IPS-20b (cell line): Measurements from ENCODE around the gene SLC5A12.

Experiments
- H3K27ac ChIP-seq: one replicate; pipeline ENCODE4 v1.5.1; 2013; ENCODE audit warnings: low read length
- H3K27me3 ChIP-seq: 2 replicates; pipeline ENCODE4 v1.6.1; 2013; ENCODE audit warnings: mild to moderate bottlenecking, low read length, inconsistent platforms; ENCODE audit not compliant: insufficient read depth
- H3K36me3 ChIP-seq: 2 replicates; pipeline ENCODE4 v1.6.1; 2013; ENCODE audit warnings: low read depth, mild to moderate bottlenecking, inconsistent platforms, low read length, moderate library complexity; ENCODE audit not compliant: insufficient read depth
- H3K4me1 ChIP-seq: 2 replicates; pipeline ENCODE4 v1.6.1; 2013; ENCODE audit warnings: mild to moderate bottlenecking, control low read depth, inconsistent platforms, low read length, moderate library complexity; ENCODE audit not compliant: insufficient read depth
- H3K4me3 ChIP-seq: 2 replicates; pipeline ENCODE4 v1.5.1; 2013; ENCODE audit warnings: mild to moderate bottlenecking, low read length, inconsistent platforms
- H3K9ac ChIP-seq: 2 replicates; pipeline ENCODE4 v1.6.1; 2013; ENCODE audit warnings: low read depth, mild to moderate bottlenecking, inconsistent platforms, low read length, moderate library complexity
- H3K9me3 ChIP-seq: 2 replicates; pipeline ENCODE4 v1.6.1; 2013; ENCODE audit warnings: mild to moderate bottlenecking, low read depth, low read length, inconsistent platforms; ENCODE audit not compliant: insufficient read depth

Gene SLC5A12, protein sequence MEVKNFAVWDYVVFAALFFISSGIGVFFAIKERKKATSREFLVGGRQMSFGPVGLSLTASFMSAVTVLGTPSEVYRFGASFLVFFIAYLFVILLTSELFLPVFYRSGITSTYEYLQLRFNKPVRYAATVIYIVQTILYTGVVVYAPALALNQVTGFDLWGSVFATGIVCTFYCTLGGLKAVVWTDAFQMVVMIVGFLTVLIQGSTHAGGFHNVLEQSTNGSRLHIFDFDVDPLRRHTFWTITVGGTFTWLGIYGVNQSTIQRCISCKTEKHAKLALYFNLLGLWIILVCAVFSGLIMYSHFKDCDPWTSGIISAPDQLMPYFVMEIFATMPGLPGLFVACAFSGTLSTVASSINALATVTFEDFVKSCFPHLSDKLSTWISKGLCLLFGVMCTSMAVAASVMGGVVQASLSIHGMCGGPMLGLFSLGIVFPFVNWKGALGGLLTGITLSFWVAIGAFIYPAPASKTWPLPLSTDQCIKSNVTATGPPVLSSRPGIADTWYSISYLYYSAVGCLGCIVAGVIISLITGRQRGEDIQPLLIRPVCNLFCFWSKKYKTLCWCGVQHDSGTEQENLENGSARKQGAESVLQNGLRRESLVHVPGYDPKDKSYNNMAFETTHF

DNA sequence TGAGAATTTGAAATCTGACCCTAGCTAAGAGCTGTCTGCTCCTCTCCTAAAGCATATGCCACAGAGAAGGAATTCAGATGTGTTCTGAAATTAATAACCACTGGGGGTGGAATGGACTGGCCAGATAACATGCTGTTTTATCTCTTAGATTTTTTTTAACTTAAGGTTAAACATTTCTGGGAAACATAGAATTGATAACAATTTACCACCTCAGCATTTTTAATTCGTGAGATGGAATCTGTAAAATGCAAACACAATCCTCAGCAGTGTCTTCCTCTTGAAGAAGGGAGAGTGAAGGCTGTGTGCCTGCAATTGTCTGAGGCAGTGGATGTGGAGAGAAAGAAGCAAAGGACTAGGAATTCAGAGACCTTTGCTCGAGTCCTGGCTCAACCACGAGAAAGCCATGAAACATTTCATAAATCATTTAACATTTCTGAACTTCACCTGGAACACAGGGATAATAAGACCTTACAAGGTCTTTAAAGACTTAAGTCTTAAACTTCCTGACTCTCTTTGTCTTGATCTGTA lies at the start of gene SLC5A12:
SLC5A12 (minus strand) TSS at position 113 of the 528 bp plus-strand sequence. CDS start 346 bp downstream, outside the sequence.
- no peak within 1 kb of the TSS for H3K4me3 ChIP-seq
- no peaks in the 10 kb centered on the region for H3K27me3 ChIP-seq
- no peak within 1 kb of the TSS for H3K27ac ChIP-seq
- H3K4me1 ChIP-seq, result no peaks in the 10 kb centered on the region
- H3K9ac ChIP-seq, result no peak within 1 kb of the TSS
- H3K9me3 ChIP-seq, result no peaks in the 10 kb centered on the region
- no peaks in the 10 kb centered on the region for H3K36me3 ChIP-seq

DNA sequence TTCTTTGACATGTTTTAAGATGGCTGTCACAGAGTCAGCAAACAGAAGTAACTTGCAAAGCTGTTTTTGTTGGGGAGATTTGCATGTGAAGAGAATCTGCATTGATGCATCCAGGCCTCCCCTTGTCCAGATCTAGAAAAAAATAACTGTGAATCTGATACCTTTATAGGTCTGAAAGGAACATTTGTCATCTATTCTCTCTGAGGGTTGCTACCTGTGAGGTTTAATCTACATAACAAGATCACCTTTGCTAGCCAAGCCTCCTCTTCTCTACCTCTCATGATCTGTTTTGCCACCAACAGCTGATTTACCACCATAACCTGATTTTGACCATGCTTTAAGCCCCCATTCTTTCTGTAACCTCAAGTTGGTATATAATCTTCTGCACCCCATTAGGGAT lies 47.2 kb upstream of the SLC5A12 start:
- H3K4me1 ChIP-seq, result peaks cover 5% of the 10 kb centered on the region; the same call in 1 of the 2 replicates
- H3K9ac ChIP-seq, result no peak overlapping the region
- H3K4me3 ChIP-seq, result 0 out of 2 replicates have a peak overlapping the region, but pooled peaks have one; percentile 8
- H3K27ac ChIP-seq, result no peak overlapping the region
- H3K9me3 ChIP-seq, result no peaks in the 10 kb centered on the region
- no peaks in the 10 kb centered on the region for H3K36me3 ChIP-seq
- H3K27me3 ChIP-seq, result no peaks in the 10 kb centered on the region

DNA sequence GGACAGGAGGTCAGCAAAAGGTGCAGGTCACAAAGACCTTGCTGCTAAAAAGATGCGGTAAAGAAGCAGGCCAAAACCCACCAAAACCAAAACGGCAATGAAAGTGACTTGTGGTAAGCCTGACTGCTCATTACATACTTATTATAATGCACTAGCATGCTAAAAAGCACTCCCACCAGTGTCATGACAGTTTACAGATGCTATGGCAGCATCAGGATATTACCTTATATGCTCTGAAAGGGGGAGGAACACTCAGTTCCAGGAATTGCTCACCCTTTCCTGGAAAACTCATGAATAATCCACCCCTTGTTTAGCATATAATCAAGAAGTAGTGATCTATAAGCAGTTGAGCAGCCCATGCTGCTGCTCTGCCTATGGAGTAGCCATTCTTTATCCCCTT lies 45.2 kb upstream of the SLC5A12 start:
- H3K4me3 ChIP-seq, result no peak overlapping the region
- H3K4me1 ChIP-seq, result peaks cover 5% of the 10 kb centered on the region; the same call in 1 of the 2 replicates
- H3K27ac ChIP-seq, result no peak overlapping the region
- H3K27me3 ChIP-seq, result no peaks in the 10 kb centered on the region
- H3K9ac ChIP-seq, result no peak overlapping the region
- no peaks in the 10 kb centered on the region for H3K9me3 ChIP-seq
- no peaks in the 10 kb centered on the region for H3K36me3 ChIP-seq

DNA sequence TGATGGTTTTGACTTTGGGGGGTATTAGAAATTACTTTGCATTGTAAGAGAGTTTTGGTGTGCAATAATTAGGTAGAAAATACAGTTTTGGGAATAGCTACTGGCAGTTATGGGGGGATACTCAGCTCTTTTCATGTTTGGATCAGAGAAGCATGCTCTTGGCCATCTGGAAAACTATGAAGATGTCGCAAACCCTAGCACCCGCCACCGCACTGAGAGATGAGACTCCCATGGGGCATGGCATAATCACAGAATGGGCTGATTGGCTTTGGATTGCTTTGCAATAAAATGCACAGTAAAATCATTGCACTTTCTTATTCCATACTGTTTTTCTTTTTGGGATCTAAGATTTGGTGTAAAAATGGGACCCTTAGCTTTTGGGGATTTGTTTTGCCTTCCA lies 43.5 kb upstream of the SLC5A12 start:
- Histone ChIP-seq H3K27ac (no peak overlapping the region), H3K27me3 (no peaks in the 10 kb centered on the region), H3K9ac (no peak overlapping the region), H3K4me3 (no peak overlapping the region), H3K4me1 (peaks cover 8% of the 10 kb centered on the region; the same call in 1 of the 2 replicates), H3K9me3 (no peaks in the 10 kb centered on the region), H3K36me3 (no peaks in the 10 kb centered on the region)

DNA sequence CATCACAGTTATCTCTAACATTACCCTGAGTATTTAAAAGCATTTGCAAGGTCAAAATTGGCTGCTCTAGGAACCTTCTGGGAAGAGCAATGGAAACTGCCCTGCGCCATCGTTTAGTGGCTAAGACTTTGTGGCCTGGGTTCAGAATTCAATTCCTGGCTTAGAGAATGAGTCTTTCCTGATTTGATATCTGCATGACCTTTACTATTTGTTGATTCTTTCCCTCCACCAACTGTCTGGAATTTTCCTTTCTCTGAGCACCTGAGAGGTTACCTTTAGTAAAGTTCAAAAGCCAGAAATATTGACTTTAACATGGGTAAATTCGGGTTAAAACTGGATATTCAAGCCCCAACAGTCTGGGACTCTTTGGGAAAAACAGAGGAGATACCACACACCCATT lies 43.0 kb upstream of the SLC5A12 start:
- Histone ChIP-seq H3K4me1 (peaks cover 8% of the 10 kb centered on the region; the same call in 1 of the 2 replicates), H3K27me3 (no peaks in the 10 kb centered on the region), H3K27ac (no peak overlapping the region), H3K9me3 (no peaks in the 10 kb centered on the region), H3K36me3 (no peaks in the 10 kb centered on the region), H3K9ac (no peak overlapping the region), H3K4me3 (no peak overlapping the region)

DNA sequence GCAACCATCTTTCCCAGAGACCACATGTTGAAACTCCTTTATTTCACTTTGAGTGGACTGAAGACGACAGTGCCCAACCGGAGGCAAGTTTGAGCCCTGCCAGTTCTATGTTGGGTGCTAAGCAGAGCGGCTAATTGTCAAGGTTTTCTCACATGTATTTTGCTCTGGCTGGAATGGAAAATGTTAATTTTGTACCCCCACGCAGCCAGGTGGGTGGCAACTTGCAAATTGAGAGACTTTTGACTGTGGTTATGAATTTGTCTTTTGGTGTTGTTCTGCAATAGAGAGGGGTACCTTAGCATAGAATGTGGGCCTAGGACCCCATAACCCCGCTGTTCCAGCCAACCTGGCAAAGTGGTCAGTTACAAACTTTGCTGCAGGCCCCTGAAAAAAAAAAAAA lies 42.5 kb upstream of the SLC5A12 start:
- H3K4me1 ChIP-seq, result peaks cover 7% of the 10 kb centered on the region; the same call in 1 of the 2 replicates
- no peaks in the 10 kb centered on the region for H3K27me3 ChIP-seq
- no peak overlapping the region for H3K9ac ChIP-seq
- H3K36me3 ChIP-seq, result no peaks in the 10 kb centered on the region
- no peak overlapping the region for H3K4me3 ChIP-seq
- H3K9me3 ChIP-seq, result no peaks in the 10 kb centered on the region
- no peak overlapping the region for H3K27ac ChIP-seq

DNA sequence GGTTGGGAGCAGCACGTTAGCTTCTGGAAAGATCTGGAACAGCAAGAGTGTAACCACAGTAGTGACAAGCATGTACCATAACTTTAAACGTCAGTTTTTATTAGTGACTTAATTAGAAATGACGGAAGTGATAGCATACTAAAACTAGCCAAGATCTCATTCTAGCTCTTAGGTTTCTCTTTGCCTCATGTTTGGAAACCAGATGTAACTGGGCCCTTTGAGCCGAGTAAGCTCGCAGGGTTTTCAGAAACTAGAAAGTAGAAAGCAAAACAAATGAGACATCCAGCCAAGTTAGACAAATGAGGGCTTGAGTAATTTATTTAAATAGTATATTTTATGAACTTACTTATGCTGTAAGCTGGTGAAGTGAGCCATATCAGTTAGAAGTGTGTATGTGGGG lies 40.2 kb upstream of the SLC5A12 start:
- Histone ChIP-seq H3K4me3 (no peak overlapping the region), H3K9me3 (no peaks in the 10 kb centered on the region), H3K27ac (no peak overlapping the region), H3K4me1 (peaks cover 3% of the 10 kb centered on the region; the same call in 1 of the 2 replicates), H3K27me3 (no peaks in the 10 kb centered on the region), H3K9ac (no peak overlapping the region), H3K36me3 (no peaks in the 10 kb centered on the region)

DNA sequence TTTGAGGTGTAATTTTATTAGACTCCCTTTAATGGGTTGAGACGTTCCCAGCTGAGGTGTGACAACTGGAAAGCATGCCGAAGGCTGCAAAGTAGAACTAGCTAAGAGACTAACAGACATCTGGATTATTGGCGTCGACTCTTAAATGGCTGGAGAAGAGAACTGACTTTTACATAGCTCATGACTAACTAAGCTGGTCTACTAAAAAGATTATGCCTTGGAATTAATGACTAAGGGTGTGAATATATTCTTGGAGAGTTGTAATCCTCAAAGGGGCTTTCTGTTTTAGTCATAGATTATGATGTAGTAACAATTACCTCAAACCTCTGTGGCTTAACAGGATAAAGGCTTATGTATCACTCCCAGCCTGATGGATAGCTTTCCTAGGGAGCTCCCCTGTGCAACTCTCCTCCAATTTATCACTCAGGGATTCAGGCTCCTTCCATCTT lies 39.5 kb upstream of the SLC5A12 start:
- Histone ChIP-seq H3K27me3 (no peaks in the 10 kb centered on the region), H3K9me3 (no peaks in the 10 kb centered on the region), H3K4me3 (no peak overlapping the region), H3K9ac (no peak overlapping the region), H3K27ac (no peak overlapping the region), H3K36me3 (no peaks in the 10 kb centered on the region), H3K4me1 (peaks cover 3% of the 10 kb centered on the region; the same call in 1 of the 2 replicates)

DNA sequence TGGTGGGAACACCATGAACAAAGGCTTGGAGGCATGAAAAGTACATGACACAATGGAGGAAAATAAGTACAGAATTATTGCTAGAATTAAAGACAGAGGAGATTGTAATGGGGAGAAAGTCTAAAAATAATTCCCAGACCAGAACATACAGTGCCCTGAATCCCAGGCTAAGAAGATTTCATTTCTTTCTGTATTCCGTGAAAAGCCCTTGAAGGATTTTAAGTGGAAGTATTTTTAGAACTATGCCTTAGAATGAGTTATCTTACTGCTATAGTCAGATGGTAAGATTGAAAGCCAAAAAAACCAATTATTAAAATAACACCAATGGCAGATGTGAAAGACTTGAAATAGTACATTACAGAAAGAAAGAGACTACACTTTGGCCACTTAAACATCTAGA lies 36.1 kb upstream of the SLC5A12 start:
- no peak overlapping the region for H3K27ac ChIP-seq
- no peaks in the 10 kb centered on the region for H3K9me3 ChIP-seq
- H3K4me3 ChIP-seq, result no peak overlapping the region
- no peaks in the 10 kb centered on the region for H3K27me3 ChIP-seq
- H3K9ac ChIP-seq, result no peak overlapping the region
- no peaks in the 10 kb centered on the region for H3K36me3 ChIP-seq
- H3K4me1 ChIP-seq, result peaks cover 3% of the 10 kb centered on the region; the same call in 1 of the 2 replicates

DNA sequence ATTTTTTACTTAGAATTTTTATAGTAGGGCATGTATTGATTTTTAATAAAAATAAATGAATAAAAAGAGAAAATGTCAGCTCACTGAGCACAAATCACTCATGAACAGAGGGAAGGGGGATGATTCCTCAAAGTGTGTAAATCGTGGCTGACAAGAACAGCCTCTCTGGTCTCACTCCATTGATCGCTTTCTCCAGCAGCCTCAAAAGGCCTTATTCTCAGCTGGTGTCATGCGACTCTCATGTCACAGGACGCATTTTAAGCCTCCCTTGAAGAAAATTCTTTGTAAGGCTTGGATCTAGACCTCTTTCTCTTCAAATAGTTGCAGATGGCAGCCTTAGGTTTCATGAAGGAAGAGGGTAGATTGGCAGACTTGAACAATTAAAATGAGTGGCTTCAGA lies 33.9 kb upstream of the SLC5A12 start:
- Histone ChIP-seq H3K9ac (no peak overlapping the region), H3K27ac (no peak overlapping the region), H3K4me3 (no peak overlapping the region), H3K36me3 (no peaks in the 10 kb centered on the region), H3K4me1 (no peaks in the 10 kb centered on the region), H3K27me3 (no peaks in the 10 kb centered on the region), H3K9me3 (no peaks in the 10 kb centered on the region)

DNA sequence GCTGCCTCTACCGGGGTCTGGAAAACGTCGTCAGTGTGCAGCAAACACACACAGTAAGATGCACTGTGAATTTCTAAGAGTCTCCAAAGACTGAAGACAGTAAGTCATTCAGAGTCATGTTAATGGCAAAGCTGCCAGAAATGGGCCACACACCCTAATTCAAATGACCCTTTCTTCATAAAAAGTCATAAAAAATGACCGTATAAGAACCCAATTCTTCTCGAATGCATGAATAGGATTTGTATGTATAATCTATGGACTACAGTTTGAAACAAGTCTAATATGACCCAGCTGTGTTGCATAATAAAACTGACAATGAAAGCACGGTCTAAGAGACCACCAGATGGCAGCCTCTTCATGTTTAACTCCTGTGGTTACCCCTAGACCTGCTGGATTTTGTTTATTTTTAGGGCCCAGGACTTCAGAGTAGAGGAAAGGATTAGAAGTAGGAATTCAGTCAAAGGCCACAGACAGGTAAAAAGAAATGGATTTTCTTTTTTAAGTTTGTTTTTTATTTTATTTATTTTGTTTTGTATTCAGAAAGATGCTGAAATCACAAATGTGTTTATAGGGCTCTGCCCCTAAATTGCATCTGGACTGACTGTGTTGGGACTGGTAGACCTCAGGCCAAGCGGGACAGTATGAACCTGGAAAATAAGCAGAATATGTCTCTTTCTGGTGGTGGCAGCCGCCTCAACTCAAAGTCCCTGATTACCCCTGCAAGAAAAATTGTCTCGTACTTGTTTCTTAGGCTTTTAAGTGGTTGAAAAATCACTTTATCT lies 32.1 kb upstream of the SLC5A12 start:
- H3K9ac ChIP-seq, result no peak overlapping the region
- no peaks in the 10 kb centered on the region for H3K9me3 ChIP-seq
- no peak overlapping the region for H3K27ac ChIP-seq
- no peak overlapping the region for H3K4me3 ChIP-seq
- H3K36me3 ChIP-seq, result no peaks in the 10 kb centered on the region
- H3K4me1 ChIP-seq, result no peaks in the 10 kb centered on the region
- no peaks in the 10 kb centered on the region for H3K27me3 ChIP-seq
